Measurements from ENCODE around the gene RBM39. TPM values are rescaled to one million over a fixed set of nuclear protein-coding genes. Genes with fewer than 3 reads are reported as not detected.
A peak's percentile ranks its signal among the peaks of the same experiment; 100 is the strongest.

The RBM39 gene
- total and polyA plus RNA-seq, 2 of the 13 experiments (the other 11 are each of a cell fraction or from before 2014, with no cell fraction given): 788 to 920 TPM

GRCh38 chr20:35737865-35738333 is 4.2 kb downstream of the RBM39 start:
- H3K36me3 ChIP-seq (replicated peaks in 1 of 2; ENCODE audit: control insufficient read depth in 1 of 2, insufficient read depth in 2 of 2, low read length in 2 of 2): peaks cover 32 to 70% of the 10 kb centered on the region in 2 experiments
- H3K79me2 ChIP-seq (ENCODE audit: insufficient read depth, low read length): peaks cover 95% of the 10 kb centered on the region
- no peak for DNase-seq (ENCODE audit: low spot score)
- intact Hi-C loops (cut with micrococcal nuclease; ENCODE audit: unreplicated experiment): no loop called here
- no peak overlapping the region for H3K27ac ChIP-seq (ENCODE audit: extremely low read length, insufficient read depth, low read length)
- FAIRE-seq: no peak
- no peak overlapping the region for H2AFZ ChIP-seq (ENCODE audit: low read length)
- no peak for ATAC-seq
- ChIA-PET POLR2A (interaction anchor here (0.6 to 8.6 kb wide), 10 partner anchors 7 to 60 kb away, joined by 3 to 211 read pairs (median 4); partner anchors contain the start of genes NFS1 and ROMO1), CTCF (ENCODE audit: low intra/inter-chr PET ratio, low total read pairs) (no interaction called here)
- H3K9ac ChIP-seq (ENCODE audit: insufficient read depth, low read depth, low read length): no peak overlapping the region
- H4K20me1 ChIP-seq (ENCODE audit: insufficient read depth, low read length): peaks cover 87% of the 10 kb centered on the region
- no peaks in the 10 kb centered on the region; a peak in 1 of 5 replicates for H3K27me3 ChIP-seq (ENCODE audit: control insufficient read depth in 1 of 2, insufficient read depth in 2 of 2, low read length in 2 of 2)
- BruUV-seq (replicated peaks): no TSS peak
- peak overlapping the region; percentile 98 for H3K4me2 ChIP-seq (ENCODE audit: low read depth, low read length)
- in situ Hi-C loops (cut with HindIII; ENCODE audit: extremely low pct_ligation_motif_present, low pct_unique_long_range_greater_than_20kb): no loop called here
- H3K4me1 ChIP-seq (ENCODE audit: insufficient read depth, low read length): peaks cover 76% of the 10 kb centered on the region
- H3K4me3 ChIP-seq (replicated peaks in 1 of 3; ENCODE audit: insufficient read depth in 1 of 3, low read depth in 2 of 3, low read length in 3 of 3): no peak overlapping the region
- WGBS (ENCODE audit: low lambda C conversion rate): 97% methylated on average over 15 of the region's 15 CpGs
- no peaks in the 10 kb centered on the region for H3K9me3 ChIP-seq (ENCODE audit: low read length)
- TF ChIP-seq SP2 (CRISPR knock-in tag; IDR thresholded peaks at IDR 0.05) (no peak), RBFOX2 (IDR thresholded peaks at IDR 0.05; ENCODE audit: low read depth, low read length) (peak; percentile 57; the same call in 1 of the 2 replicates), DRAP1 (CRISPR knock-in tag; IDR thresholded peaks at IDR 0.05) (no peak), HNRNPL (IDR thresholded peaks at IDR 0.05; ENCODE audit: low read depth, low read length) (0 out of 2 replicates have a peak, but pooled peaks have one; percentile 9), ZBTB40 (IDR thresholded peaks at IDR 0.05) (0 out of 2 replicates have a peak, but pooled peaks have one; percentile 1), ZBTB40 (CRISPR knock-in tag; IDR thresholded peaks at IDR 0.05) (no peak), SOX13 (IDR thresholded peaks at IDR 0.05) (no peak), SOX13 (CRISPR knock-in tag; conservative IDR thresholded peaks at IDR 0.05 in 1 of 2, IDR thresholded peaks at IDR 0.05 in 1 of 2) (0 out of 4 replicates have a peak, but pooled peaks of 1 of the 2 experiments have one; percentile 76), POLR2G (IDR thresholded peaks at IDR 0.05; ENCODE audit: low read depth, low read length) (peak; percentile 9; the same call in 1 of the 2 replicates), ZNF770 (CRISPR knock-in tag; IDR thresholded peaks at IDR 0.05) (peak; percentile 72), THRA (CRISPR knock-in tag; IDR thresholded peaks at IDR 0.05; ENCODE audit: borderline replicate concordance) (0 out of 2 replicates have a peak, but pooled peaks have one; percentile 5)
